SK-N-SH treated with all-trans-retinoic acid at 6 μM for 48 hours (cell line): ENCODE results near the gene THADA.

Source experiments
- CSDC2 ChIP-seq: fragments of 250-450 bp; sonication (Bioruptor Pico); IDR thresholded peaks from 2 replicates; pipeline ENCODE4 v1.5.0; 2020; ENCODE audit warnings: mild to moderate bottlenecking, moderate library complexity
- ISL1 ChIP-seq: fragments of 250-450 bp; sonication (Bioruptor Pico); IDR thresholded peaks from 2 replicates; pipeline ENCODE4 v2.1.2; 2022; ENCODE audit warnings: mild to moderate bottlenecking, moderate library complexity
- OSR1 ChIP-seq: fragments of 250-450 bp; sonication (Bioruptor Pico); IDR thresholded peaks from 2 replicates; pipeline ENCODE4 v1.8.0; 2022; ENCODE audit warnings: moderate library complexity, mild to moderate bottlenecking, inconsistent platforms
- SNAI2 ChIP-seq: fragments of 250-450 bp; sonication (Bioruptor Pico); IDR thresholded peaks from 2 replicates; pipeline ENCODE4 v1.5.0; 2020; ENCODE audit warnings: mild to moderate bottlenecking, moderate library complexity
- ZNF8 ChIP-seq: fragments of 450-650 bp; formaldehyde crosslinking; IDR thresholded peaks from 2 replicates; pipeline ENCODE4 v1.5.0; 2020; ENCODE audit warnings: mild to moderate bottlenecking, moderate library complexity
- TF ChIP-seq, protein P1 (sequence below): fragments of 250-450 bp; sonication (Bioruptor Pico); IDR thresholded peaks from 2 replicates; pipeline ENCODE4 v1.5.0; 2020; ENCODE audit warnings: mild to moderate bottlenecking, moderate library complexity
- TF ChIP-seq, protein P2 (sequence below): fragments of 250-450 bp; sonication (Bioruptor Pico); IDR thresholded peaks from 2 replicates; pipeline ENCODE4 v1.5.1; 2021; ENCODE audit warnings: mild to moderate bottlenecking, moderate library complexity

DNA sequence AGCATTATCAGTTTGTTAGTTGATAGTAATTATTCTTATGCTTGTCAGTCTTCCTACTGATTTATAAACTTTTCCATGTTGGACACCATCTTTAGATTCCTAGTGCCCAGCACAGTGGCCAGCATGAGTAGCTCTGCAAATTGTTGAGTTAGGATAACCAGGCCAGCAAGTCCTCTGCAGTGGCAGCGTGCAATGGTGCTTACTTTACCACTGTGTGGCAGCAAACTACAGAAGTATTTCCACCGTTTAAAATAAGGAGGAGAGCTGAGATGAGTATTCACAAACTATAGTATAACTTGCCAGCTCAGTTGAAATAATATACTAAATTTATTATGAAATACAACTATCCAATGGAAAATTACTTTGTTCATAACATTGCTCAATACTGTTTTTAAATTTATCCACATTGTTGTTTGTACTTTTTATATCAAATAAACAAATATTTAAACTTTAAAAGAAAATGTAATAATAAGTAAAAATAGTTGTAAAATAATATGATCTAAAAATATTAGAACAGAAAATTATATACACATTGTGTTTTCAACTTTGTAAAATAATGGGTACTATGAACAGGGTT lies 9.3 kb upstream of the THADA start:
- TF ChIP-seq SNAI2 (CRISPR knock-in tag) (no peak), ISL1 (CRISPR knock-in tag) (no peak), CSDC2 (CRISPR knock-in tag) (no peak), OSR1 (no peak), ZNF8 (CRISPR knock-in tag) (no peak)
- TF ChIP-seq, protein P1, sequence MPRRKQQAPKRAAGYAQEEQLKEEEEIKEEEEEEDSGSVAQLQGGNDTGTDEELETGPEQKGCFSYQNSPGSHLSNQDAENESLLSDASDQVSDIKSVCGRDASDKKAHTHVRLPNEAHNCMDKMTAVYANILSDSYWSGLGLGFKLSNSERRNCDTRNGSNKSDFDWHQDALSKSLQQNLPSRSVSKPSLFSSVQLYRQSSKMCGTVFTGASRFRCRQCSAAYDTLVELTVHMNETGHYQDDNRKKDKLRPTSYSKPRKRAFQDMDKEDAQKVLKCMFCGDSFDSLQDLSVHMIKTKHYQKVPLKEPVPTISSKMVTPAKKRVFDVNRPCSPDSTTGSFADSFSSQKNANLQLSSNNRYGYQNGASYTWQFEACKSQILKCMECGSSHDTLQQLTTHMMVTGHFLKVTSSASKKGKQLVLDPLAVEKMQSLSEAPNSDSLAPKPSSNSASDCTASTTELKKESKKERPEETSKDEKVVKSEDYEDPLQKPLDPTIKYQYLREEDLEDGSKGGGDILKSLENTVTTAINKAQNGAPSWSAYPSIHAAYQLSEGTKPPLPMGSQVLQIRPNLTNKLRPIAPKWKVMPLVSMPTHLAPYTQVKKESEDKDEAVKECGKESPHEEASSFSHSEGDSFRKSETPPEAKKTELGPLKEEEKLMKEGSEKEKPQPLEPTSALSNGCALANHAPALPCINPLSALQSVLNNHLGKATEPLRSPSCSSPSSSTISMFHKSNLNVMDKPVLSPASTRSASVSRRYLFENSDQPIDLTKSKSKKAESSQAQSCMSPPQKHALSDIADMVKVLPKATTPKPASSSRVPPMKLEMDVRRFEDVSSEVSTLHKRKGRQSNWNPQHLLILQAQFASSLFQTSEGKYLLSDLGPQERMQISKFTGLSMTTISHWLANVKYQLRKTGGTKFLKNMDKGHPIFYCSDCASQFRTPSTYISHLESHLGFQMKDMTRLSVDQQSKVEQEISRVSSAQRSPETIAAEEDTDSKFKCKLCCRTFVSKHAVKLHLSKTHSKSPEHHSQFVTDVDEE (CRISPR knock-in tag) = no peak
- TF ChIP-seq, protein P2, sequence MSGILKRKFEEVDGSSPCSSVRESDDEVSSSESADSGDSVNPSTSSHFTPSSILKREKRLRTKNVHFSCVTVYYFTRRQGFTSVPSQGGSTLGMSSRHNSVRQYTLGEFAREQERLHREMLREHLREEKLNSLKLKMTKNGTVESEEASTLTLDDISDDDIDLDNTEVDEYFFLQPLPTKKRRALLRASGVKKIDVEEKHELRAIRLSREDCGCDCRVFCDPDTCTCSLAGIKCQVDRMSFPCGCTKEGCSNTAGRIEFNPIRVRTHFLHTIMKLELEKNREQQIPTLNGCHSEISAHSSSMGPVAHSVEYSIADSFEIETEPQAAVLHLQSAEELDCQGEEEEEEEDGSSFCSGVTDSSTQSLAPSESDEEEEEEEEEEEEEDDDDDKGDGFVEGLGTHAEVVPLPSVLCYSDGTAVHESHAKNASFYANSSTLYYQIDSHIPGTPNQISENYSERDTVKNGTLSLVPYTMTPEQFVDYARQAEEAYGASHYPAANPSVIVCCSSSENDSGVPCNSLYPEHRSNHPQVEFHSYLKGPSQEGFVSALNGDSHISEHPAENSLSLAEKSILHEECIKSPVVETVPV (CRISPR knock-in tag) = no peak
